ENCODE data around the gene PRKAG2.

Gene PRKAG2

DNA sequence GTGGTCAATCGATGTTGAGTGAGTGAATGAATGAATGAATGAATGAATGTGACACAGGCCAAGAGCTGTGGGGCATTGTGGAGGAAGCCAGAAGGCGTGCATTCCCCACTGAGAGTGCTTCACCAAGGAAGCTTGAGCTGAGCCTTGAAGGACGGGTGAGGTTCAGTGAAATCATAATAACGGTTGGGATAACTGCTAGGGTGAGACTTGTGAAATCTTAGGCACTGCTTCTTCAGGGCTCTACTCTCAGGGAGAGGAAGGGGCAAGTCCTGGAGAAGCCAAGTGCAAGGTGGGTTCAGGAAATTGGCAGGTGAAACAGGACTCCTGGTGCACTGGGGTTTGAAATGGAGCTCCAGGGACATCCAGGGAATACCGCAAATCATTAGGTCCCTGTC lies 23.7 kb upstream of the PRKAG2 start:
- no peak for DNase-seq

DNA sequence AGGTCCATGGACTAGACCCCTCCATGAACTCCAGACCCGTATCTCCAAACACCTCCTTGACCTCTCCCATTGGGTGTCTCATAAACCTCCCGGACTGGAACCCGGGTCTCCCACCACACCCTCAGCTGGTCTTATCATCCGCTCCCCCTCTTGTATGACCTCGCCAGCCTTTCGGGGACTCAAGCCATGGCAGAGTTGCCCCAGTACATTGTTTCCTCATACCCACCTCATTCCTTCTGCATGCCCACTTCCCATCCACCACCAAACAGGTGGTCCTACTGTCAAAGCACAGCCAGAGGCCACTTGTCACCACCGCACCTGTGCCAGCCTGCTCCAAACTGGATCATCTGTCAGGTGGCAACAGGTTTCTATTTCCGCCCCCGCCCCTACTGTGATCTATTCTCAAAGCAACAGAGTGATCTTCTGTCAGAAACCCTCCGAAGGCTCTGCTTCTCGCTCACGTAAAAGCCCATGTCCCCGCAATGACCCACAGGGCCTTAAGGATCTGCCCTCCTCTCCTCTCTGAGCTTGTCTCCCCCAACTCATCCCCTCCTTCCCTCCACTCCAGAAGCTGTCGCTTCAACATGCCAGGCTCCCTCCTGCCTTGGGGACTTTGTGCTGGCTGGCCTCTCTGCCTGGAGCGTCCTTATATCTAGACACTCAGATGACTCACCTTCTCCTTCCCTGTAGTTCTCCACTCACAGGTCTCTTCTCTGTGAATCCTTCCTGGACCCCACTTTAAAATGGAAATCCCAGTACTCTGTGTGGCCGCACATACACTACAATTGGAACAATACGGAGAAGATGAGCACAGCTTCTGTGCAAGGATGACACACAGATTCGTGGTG lies 22.8 kb upstream of the PRKAG2 start:
- DNase-seq, result no peak

DNA sequence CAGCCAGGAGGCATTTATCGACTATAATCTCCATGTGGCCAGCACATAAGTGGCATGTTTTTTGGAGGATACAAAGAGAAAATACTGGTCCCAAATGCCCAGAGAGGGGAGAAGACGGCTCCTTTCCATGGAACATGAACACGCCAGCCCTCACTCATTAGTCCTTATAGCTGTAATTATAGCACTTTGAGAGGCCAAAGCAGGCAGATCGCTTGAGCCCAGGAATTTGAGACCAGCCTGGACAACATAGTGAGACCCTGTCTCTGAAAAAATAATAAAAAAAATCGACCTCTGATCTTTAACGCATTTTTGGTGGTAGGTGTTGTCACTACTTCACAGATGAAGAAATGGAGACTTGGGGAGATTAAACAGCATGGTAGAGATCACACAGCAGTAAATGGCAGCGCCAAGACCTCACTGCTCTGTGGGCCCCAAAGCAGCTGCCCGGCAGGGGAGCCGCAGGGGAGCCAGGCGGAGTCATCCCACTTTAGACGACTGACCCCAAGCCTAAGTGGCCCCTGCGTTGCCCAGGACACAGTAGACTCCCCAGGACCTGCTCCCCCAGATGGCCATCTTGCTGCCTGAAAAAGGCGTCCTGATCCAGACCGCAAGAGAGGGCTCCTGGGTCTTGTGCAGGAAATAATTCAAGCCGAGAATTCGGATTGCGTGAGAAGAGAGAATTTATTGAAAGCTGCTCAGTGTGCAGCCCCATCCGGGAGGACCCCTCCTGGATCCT lies 21.2 kb upstream of the PRKAG2 start:
- no peak for DNase-seq

DNA sequence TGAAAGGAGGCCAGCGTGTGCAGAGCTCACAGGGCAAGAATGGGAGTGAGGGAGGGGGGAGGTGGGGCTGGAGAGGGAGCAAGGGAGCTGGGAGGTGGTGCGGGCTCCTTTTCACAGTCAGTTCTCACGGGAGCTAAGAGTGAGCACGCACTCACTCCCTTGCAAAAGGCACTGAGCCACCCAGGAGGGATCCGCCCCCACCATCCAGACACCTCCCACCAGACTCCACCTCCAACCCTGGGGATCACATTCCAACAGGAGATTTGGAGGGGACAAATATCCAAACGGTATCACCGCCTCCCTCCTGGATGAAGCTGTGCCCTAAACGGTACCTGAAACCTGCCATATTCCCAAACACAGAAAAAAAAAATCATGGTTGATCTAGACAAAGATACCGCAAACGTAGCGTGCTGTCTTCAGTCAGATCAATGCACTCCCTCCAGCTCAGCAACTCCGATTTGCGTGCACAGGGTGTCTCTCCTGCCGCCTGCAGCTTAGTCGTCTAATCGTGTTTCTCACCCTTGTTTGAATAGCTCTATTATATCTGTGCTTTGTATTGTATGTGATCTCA lies 20.3 kb upstream of the PRKAG2 start:
- DNase-seq, result no peak

DNA sequence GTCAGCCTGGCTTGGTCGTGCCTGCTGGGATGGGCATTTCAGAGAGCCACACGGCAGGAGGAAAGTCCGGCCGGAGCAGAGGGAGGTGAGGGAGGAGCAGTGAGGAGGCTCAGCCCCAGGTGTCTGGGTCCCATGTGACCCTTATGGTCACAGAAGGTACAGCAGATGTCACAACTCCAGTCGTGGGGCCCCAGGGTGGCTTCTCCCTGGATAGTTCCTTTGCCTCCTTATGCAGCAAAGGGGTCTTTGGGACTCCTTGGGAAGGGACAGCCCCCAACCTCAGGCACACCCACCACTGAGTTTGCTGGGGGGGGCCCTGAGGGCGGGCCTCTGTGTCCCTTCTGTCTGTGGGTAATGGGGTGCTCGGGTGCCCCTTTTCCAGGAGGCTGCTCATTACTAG lies 19.6 kb upstream of the PRKAG2 start:
- no peak for DNase-seq

DNA sequence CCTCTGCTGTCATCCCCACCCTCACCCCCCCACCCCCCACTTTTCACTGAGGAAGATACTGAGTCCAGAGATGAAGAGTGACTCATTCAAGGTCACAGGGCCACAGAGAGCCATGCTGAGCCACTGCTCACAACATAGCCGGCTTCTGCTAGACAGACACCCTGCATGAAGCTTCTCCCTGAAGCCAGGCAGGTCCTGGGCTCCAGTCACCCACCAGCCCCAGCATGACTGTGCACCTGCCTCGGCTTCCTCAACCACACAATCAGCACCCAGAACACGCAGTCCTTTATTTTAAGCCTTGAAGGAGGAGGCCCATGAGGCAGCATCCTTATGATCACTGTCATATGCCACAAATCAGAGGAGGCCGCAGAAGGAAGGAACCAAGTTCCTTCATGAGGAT lies 19.2 kb upstream of the PRKAG2 start:
- DNase-seq, result no peak

DNA sequence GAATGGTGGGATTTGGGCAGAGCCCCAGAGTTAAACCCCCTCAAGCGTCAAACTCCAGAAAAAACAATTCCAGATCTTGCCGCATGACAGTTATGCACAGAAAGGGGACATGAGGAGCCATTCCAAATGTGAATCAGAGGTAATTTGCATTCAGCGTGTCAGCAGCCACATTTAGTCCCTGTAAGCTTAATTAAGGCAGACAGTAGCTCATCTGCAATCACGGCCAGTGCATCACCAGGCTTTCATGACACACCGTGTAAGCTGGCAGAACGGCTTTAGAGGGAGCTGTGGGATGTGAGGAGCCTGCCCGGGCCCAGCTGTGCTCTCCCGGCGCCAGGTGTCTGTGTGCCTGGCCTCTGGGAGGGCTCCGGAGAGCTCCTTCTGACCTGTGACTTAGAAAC lies 18.7 kb upstream of the PRKAG2 start:
- no peak for DNase-seq

DNA sequence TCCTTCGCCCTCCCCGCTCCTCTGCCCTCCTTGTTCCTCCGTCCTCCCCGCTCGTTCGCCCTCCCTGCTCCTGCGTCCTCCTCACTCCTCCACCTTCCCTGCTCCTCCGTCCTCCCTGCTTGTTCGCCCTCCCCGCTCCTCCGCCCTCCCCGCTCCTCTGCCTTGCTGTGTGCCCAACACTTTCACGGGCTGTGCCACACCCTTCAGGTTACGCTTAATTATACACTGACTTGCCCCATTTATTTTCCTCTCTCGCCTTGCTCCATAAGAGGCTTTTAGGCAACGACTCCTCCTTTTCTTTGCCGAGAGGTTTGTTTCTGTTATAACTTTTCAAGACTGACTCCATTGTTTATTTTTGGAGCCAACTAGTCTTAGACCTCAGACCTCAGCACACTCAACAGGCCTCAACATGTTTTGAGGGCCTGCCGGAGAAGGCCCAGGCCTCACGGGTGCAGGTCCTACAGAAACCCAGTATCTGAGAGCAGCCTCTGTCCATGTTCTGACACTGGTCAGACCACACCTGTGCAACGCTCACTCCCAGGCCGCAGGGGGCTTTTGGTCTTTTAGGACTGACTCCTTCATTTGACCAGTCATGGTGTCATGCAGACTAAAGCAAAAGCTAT lies 18.2 kb upstream of the PRKAG2 start:
- no peak for DNase-seq

DNA sequence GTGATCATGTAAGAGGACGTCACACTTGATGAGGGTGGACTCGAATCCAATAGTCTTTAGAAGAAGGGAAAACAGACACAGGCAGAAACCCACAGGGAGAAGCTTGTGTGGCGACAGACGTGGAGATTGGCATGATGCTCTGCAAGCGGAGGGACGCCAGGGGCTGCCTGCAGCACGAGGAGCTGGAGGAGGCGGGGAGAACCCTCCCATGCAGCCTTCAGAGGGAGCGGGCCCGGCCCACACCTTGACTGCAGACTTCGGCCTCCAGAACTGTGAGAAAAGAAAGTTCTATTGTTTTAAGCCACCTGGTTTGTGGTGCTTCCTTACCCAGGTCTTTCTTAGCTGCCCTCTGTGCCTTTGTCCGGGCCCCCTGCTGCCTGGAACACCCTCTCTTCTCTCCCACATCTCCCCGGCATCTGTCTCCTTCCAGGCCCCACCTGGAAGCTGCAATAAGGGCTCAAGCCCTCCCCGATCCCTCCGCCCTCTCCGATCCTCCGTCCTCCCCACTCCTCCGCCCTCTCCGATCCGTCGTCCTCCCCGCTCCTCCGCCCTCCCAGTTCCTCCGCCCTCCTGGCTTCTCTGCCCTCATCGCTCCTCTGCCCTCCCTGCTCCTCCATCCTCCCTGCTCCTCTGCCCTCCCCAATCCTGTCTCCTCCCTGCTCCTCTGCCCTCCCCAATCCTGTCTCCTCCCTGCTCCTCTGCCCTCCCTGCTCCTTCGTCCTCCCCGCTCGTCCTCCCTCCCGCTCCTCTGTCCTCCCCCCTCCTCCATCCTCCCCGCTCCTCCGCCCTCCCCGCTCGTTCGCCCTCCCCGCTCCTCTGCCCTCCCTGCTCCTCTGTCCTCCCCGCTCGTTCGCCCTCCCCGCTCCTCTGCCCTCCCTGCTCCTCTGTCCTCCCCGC lies 17.4 kb upstream of the PRKAG2 start:
- DNase-seq, result no peak

DNA sequence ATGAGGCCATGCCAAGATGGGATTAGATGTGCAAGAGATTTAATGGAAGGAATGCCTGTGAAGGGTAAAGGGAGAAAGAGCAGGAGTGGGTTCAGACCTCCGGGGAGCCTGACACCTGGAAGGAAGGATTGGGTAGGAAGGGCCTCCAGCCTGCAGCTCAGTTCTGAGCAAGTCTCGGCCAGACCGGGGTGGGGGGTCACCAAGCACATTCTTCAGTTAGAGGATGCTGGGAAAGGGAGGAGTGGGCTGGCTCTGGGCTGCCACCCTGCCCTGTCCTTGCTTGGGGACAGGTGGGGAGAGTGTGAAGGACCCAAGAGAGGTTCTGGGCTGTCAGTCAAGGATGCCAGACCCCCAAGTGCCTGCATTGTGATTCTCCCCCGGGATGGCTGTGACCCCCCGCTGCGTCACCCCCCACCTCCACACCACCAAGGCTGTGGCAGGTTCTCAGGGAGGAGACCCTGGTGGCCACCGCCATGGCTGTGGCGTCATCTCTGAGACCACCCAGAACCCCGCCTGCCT lies 16.5 kb upstream of the PRKAG2 start:
- no peak for DNase-seq

DNA sequence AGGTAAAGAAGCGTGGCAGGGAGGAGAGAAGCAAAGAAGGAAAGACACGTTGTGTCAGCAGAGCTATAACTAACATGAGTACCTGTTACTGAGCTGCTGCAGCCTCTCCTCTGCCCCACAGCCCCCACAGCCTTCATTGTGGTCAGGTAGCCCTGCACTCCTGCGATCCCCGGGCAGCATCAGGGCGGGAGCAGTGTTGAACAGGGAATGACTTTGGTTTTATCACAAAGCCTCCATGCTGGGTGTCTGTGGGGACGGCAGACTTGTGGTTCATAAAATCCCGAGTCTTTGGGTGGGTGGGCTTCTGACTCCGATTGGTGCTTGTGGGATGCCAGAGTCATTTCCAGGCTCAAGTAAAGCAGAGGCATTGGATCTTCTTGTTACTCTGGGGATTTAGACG lies 14.8 kb upstream of the PRKAG2 start:
- DNase-seq, result no peak

DNA sequence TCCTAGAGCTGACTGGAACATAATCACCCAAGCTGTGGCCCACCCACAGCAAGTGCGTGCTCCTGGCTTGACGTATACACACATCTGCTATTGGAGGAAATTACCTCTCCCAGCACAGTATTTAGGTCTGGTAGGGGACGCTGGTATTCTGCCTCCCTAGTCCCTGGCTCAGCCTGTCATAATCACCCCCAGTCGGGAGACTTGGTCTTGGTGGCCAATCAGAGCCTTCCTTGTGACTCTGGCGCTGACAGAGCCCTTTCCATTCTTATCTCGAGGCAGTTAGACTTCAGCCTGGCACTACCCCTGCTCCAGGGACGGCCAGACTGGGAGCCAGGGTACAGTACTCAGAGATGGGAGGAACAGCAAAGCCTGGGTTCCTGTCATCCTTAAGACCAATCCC lies 14.3 kb upstream of the PRKAG2 start:
- DNase-seq, result no peak

DNA sequence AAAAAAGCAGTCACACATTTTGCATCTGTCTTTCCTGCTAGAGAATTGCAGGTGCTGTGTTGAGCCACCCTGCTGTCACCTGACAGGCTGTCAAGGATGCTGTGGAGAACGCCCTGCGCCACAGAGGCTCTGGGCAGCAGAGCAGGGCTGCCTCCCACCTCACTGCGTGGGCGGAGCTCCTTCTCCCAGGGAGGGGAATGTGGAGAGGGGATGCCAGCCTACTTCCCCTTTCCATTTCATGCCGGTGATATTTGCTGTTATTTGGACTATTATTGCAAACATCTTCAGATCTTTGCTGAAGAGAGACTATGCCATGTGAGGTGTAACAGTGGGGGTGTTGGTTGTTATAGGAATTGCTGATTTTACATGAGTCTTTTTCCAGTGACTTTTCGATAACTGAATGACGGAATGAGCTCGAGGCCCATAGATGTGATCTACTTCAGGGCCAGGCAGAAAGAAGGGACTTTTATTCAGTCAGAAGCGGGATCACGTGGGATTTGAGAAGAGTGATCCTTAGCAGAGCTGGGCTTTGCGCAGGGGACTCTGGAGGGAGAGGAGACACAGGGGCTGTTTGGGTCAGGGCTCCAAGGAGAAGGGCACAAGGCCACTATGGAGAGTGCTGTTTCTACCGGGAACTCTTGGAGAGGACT lies 13.6 kb upstream of the PRKAG2 start:
- no peak for DNase-seq

DNA sequence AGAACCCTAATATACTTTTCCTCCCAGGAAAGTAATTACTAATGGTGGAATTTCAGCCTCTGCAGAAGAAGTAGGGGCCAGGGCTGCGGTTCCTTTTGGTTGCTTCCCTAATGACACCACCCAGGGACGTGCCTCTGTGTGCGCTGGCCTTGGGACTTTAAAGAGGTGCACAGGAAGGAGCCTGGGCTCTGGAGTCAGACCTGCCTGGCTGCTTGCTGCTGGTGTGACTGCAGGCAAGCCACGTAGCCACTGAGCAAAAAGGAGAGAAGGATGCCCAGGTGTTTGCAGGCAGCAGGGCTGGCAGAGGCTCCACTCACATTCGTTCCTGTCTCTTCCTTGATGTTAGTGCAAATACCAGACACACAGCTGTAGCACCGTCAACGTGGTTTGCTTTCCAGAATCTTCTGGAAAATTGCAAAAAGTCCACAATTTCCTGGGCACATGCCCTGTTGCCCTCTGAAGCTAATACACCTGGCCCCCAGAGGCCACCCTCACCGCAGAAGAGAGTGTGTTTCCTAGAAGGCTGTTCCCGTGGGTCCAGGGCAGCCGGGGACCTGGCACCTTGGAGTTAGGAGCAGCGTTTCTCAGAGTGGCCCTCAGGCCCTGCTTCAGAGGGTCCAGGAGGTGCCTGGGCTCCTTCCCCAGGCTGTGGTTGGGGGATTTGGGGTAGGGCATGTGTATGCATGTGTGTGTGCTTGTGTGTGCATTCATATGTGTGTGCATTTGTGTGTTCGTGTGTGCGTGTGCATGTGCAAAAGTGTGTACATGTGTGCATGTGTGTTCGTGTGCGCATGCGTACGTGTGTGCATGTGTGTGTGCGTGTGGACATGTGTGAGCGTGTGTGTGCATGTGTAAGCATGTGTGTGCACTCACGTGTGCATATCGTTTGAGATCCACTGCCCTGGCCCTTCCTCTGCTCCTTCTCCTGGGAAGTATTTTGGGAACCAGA lies 12.8 kb upstream of the PRKAG2 start:
- no peak for DNase-seq

DNA sequence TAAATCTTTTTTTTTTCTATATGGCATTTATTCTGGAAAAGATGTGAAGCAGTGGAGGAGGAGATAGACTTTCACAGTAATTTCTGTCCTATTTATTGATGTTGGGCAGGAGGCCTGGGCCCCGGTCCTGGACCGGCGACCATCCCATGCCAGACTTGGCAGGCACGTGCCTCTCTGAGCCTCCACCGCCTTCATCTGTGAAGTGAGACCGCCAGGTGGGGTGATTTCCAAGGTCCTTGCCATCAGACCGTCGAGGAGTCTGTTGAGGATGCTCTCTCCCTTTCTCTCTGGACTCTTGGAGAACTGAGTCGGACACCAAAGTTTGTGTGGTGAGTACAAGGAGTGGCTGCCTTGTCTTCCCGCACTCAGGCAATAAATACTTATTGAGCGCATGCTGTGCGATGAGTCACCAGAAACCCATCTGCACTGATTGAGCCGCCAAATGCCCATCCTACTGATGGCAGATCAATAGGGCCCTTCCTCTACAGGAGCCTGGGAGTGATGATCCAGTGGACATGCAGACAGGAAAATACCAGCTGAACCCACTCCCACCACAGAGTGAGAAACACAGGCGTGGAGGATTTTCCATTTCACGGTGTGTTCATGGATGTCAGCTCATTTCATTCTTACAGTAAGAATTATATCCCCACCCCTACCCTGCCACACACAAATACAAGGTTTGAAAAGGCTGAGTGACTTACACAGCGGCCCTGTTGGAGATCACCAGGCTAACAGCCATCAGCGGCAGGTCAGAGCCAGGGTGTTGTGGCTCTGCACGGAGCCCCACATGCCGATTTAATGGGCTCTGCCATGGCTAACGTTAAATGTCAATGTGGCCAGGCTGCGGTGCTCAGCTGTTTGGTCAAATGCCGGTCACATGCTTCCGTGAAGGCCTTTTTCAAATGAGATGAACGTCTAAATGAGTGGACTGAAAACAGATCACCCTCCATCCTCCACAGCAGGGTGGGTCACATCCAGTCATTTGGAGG lies 11.5 kb upstream of the PRKAG2 start:
- no peak for DNase-seq

DNA sequence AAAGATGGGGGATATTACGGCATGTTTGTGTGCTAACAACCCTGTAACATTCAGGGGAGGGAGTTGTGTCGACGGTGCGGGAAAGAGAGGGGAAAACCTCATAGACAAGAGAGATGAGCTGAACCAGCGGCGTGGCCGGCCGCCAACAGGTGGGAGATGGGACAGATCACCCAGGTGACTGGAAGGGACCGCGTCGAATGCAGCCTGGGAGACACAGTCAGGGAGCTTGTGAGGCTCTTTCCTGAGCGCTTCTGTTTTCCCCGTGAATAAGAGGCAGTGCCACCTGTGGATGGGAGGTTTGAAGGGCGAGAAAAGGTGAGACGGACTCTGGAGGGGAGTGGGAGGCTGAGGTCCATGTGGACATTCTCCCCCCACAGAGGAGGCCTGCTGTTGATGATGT lies 9.9 kb upstream of the PRKAG2 start:
- DNase-seq, result no peak

DNA sequence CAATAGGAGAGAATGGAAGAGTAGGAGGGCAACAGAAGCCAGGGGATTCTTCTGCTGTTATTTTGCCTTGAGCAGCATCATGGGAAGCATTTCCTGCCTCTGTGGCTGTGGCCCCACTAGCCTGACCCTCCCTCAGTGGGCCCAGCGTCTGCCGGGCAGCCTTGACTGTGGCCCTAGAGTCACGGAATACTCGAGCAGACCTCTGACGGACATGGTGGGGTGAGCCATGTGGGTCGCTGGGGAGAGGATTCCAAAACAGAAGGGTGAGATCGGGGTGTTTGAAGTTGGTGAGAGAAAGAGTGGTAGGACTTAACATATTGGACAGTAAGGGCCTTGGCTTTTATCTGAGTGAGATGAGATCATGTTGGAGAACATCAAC lies 8.3 kb upstream of the PRKAG2 start:
- DNase-seq, result no peak

DNA sequence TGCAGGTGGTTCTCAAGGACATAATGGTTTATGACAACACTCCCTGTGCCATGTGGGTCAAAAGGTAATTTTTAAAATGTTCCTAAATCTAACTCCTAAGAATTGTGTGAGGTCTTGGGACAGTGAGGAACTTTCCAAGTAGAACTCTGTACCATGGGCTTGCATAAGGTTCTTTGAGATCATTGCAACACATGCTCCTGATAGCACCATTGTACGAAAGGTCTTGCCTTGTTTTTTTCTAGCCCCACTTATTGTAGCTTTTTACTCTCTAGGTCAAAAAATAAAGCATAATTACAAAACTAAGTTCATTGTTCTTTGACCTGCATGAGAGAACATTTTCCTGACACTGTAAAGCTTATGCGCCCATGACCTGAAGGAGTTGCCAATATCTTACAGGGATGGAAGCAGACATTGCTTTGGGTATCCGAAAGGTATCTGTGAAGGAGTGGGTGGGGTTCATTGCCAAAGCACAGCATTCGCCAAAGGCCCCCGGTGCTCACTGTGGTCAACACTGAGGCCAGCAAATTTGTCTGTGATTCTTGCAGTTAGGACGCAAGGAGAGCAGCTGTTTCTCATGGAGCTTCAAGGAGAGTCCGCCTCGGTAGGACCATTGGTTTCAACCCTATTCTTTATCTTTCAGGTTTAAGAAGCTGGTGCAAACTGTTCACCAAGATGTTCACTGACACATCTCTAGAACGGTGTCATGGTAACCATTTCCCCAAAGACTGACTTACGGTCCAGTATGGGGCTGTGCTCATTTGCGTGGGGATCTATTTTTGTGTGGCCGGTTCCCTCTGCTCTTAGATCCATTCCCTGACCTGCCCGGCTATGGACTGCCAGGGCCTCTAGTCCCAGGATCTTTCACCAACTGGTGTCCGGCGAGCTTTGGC lies 7.6 kb upstream of the PRKAG2 start:
- DNase-seq, result no peak
